Measurements from ENCODE around the gene TBC1D22B.

GRCh38 chr6:37258405-37259105, 983 bp downstream of the TBC1D22B start:
- TF ChIP-seq, protein P1, sequence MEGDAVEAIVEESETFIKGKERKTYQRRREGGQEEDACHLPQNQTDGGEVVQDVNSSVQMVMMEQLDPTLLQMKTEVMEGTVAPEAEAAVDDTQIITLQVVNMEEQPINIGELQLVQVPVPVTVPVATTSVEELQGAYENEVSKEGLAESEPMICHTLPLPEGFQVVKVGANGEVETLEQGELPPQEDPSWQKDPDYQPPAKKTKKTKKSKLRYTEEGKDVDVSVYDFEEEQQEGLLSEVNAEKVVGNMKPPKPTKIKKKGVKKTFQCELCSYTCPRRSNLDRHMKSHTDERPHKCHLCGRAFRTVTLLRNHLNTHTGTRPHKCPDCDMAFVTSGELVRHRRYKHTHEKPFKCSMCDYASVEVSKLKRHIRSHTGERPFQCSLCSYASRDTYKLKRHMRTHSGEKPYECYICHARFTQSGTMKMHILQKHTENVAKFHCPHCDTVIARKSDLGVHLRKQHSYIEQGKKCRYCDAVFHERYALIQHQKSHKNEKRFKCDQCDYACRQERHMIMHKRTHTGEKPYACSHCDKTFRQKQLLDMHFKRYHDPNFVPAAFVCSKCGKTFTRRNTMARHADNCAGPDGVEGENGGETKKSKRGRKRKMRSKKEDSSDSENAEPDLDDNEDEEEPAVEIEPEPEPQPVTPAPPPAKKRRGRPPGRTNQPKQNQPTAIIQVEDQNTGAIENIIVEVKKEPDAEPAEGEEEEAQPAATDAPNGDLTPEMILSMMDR (IDR thresholded peaks at IDR 0.05), result no peak
- TF ChIP-seq POLR2A (IDR thresholded peaks at IDR 0.05), result no peak
